ACC112 (cell line): ENCODE measurements around the gene CD14.
"Not testable (repeated sequence)": the region's sequence is repeated elsewhere in the genome, so short reads cannot be mapped to it uniquely, and the experiment has no call there.

ENCODE experiments used
- H2AFZ ChIP-seq: fragments of 200-600 bp; sonication (generic); one replicate; pipeline ENCODE4 v1.6.0; 2017; ENCODE audit warnings: antibody characterized with exemption, low read length; ENCODE audit not compliant: unreplicated experiment
- H3K27ac ChIP-seq: fragments of 200-600 bp; sonication (generic); 2 replicates; pipeline ENCODE4 v1.5.1; 2014; ENCODE audit warnings: low read depth, mild to moderate bottlenecking, antibody characterized with exemption, low read length, moderate library complexity
- H3K27me3 ChIP-seq: fragments of 200-600 bp; sonication (generic); 2 replicates; pipeline ENCODE4 v1.6.1; 2014; ENCODE audit warnings: mild to moderate bottlenecking, antibody characterized with exemption, low read length, moderate library complexity, mixed read lengths; ENCODE audit not compliant: insufficient read depth
- H3K36me3 ChIP-seq: fragments of 200-600 bp; sonication (generic); 2 replicates; pipeline ENCODE4 v1.6.1; 2016; ENCODE audit warnings: mild to moderate bottlenecking, antibody characterized with exemption, low read length, moderate library complexity, mixed read lengths; ENCODE audit not compliant: insufficient read depth
- H3K4me1 ChIP-seq: fragments of 200-600 bp; sonication (generic); one replicate; pipeline ENCODE4 v1.6.1; 2016; ENCODE audit warnings: low read length, mixed read lengths; ENCODE audit not compliant: insufficient read depth, unreplicated experiment, control insufficient read depth
- H3K4me3 ChIP-seq: fragments of 200-600 bp; sonication (generic); 2 replicates; pipeline ENCODE4 v1.5.1; 2014; ENCODE audit warnings: mild to moderate bottlenecking, low read depth, low read length
- H3K79me2 ChIP-seq: fragments of 200-600 bp; sonication (generic); one replicate; pipeline ENCODE4 v1.6.0; 2016; ENCODE audit warnings: low read length; ENCODE audit not compliant: control insufficient read depth, unreplicated experiment, insufficient read depth

Gene CD14

GRCh38 chr5:140596321-140596741, 36.6 kb downstream of the CD14 start:
- no peak overlapping the region for H3K4me3 ChIP-seq
- H2AFZ ChIP-seq, result no peak overlapping the region
- no peaks in the 10 kb centered on the region for H3K36me3 ChIP-seq
- no peaks in the 10 kb centered on the region for H3K79me2 ChIP-seq
- no peaks in the 10 kb centered on the region for H3K27me3 ChIP-seq
- peaks cover 15% of the 10 kb centered on the region for H3K4me1 ChIP-seq
- no peak overlapping the region for H3K27ac ChIP-seq

DNA sequence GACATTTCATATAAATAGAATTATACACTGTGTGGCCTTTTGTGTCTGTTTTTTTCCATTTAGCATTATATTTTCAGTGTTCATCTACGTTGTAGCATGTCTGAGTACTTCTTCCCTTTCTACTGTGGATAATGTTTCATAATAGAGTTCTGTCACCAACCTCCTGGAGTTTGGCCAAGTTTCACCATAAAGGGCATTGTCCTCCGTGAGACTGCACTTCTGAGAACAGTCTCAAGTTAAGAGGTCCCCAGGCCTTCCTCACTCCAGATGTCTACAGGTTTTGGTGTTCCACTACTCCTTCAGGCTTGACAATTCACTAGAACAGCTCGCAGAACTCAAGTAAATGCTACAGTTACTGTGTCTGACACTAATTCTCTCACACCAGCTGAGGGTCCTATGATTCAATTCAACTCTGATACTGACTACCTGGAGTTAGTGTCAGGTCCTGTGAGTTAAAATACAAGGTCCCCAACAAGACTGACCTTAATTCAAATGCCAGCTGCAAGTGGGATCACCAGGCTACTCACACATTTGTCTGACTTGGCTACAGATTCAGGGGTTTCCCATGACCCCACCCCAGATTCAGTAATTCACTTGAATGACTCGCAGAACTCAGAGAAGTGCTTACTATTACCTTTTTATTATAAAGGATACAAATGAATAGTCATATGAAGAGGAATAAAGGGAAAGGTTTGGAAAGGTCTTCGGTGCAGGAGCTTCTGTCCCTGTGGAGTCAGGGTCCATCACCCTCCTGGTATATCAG, 37.3 kb downstream of the CD14 start:
- H3K27ac ChIP-seq, result no peak overlapping the region
- H3K4me1 ChIP-seq, result peaks cover 15% of the 10 kb centered on the region
- no peak overlapping the region for H3K4me3 ChIP-seq
- no peaks in the 10 kb centered on the region for H3K79me2 ChIP-seq
- no peak overlapping the region for H2AFZ ChIP-seq
- H3K27me3 ChIP-seq, result no peaks in the 10 kb centered on the region
- no peaks in the 10 kb centered on the region for H3K36me3 ChIP-seq

- Histone ChIP-seq H3K36me3 (no peaks in the 10 kb centered on the region), H3K27me3 (no peaks in the 10 kb centered on the region), H3K4me3 (no peak overlapping the region), H3K4me1 (peaks cover 24% of the 10 kb centered on the region), H2AFZ (no peak overlapping the region), H3K27ac (no peak overlapping the region), H3K79me2 (no peaks in the 10 kb centered on the region)
Observed at GRCh38 chr5:140594169-140594568, 38.8 kb downstream of the CD14 start.

DNA sequence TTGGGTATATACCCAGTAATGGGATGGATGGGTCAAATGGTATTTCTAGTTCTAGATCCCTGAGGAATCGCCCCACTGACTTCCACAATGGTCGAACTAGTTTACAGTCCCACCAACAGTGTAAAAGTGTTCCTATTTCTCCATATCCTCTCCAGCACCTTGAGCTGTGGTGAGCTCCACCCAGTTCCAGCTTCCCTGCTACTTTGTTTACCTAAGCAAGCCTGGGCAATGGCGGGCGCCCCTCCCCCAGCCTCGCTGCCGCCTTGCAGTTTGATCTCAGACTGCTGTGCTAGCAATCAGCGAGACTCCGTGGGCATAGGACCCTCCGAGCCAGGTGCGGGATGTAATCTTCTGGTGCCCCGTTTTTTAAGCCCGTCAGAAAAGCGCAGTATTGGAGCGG, 39.9 kb downstream of the CD14 start:
- H3K4me3 ChIP-seq, H3K79me2 ChIP-seq, H2AFZ ChIP-seq, H3K27ac ChIP-seq, H3K36me3 ChIP-seq, H3K27me3 ChIP-seq: not testable (repeated sequence)
- H3K4me1 ChIP-seq, result peaks cover 31% of the 10 kb centered on the region

DNA sequence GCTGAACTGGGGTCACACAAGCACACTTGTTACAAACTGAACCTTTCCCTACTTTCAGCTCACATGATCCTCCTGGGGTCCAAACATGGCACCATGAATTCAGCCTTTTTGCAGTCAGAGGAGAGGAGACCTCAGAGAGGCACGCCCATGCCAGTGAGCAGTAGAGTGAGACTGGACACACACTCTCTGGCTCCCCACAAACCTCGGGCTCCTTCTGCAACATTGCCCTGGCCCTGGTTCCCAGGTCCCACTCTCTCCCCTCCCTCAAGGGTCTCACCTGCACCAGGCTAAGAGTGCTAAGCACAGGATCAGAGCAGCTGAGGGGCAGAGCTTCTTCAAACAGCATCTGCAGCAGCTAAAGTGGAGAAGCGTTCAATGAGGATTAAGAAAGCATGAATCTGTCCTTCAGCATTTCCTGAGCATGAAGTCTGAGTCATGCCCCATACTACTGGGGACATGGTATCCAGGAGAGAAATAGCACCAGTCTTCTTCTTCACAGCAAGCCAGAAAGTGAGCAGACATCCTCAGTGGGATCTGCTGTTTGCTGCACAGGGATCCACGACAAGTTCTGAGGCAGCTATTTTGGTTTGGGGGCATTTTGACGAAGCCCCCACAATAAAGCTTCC, 41.1 kb downstream of the CD14 start:
- H2AFZ ChIP-seq, result no peak overlapping the region

DNA sequence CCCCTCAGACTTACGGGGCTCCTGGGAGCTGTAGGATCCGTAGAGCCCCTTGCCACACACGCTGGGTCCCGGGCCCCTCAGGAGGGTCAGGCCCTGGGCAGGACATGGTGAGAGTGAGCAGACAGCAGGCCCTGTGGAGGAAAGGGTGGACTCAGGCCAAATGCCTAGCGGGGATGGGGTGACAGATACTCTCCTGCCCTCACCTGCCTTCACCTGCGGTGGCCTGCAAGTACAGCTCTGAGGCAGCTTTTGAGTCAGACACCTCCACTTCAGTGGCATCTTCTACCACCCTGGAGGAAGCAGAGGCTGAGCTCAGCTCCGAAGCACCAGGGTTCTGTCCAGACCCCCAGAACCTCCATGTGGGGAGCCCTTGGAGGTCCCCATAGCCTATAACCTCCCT, 42.1 kb downstream of the CD14 start:
- H3K4me3 ChIP-seq, result no peak overlapping the region
- peaks cover 29% of the 10 kb centered on the region for H3K4me1 ChIP-seq
- no peaks in the 10 kb centered on the region for H3K27me3 ChIP-seq
- H3K79me2 ChIP-seq, result no peaks in the 10 kb centered on the region
- H3K36me3 ChIP-seq, result no peaks in the 10 kb centered on the region
- no peak overlapping the region for H2AFZ ChIP-seq
- H3K27ac ChIP-seq, result no peak overlapping the region

More for the DNA sequence above, 41.1 kb downstream of the CD14 start:
- Histone ChIP-seq H3K4me3 (no peak overlapping the region), H3K36me3 (no peaks in the 10 kb centered on the region), H3K79me2 (no peaks in the 10 kb centered on the region), H3K27ac (no peak overlapping the region), H3K27me3 (no peaks in the 10 kb centered on the region), H3K4me1 (peaks cover 31% of the 10 kb centered on the region)

DNA sequence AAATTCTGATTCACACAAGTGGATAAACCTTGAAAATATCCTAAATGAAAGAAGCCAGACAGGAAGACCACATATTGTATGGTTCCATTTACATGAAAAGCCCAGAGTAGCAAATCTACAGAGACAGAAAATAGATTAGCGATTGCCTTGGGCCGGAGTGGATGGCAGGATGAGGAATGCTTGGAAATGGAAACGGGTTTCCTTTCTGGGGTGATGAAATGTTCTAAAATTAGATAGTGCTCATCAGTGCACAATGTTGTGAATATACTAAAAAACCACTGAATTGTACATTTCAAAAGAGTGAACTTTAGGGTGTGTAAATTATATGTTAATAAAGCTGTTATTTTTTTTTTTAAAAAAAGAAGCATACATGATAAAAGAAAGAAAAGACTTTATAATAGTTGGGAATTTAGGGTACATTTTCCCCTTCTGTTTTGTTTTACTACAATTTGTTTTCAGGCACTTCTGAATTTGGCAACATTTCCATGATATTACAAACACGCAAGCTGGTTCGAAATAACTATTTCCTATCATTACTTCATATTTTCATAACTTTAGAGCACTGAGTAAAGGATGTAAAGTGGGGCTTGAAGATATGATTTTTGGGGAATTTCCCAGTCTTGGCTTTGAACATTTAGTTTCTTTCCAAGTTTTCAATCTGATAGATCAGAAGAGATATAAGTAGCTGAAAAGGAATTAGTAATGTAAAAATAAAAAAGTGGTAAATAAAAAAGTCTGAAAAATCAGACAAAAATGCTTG, 44.5 kb downstream of the CD14 start:
- H3K27ac ChIP-seq, result peak overlapping the region; percentile 36
- H2AFZ ChIP-seq, result no peak overlapping the region
- H3K79me2 ChIP-seq, result no peaks in the 10 kb centered on the region
- no peak overlapping the region for H3K4me3 ChIP-seq
- peaks cover 22% of the 10 kb centered on the region for H3K4me1 ChIP-seq
- H3K27me3 ChIP-seq, result no peaks in the 10 kb centered on the region
- H3K36me3 ChIP-seq, result no peaks in the 10 kb centered on the region

DNA sequence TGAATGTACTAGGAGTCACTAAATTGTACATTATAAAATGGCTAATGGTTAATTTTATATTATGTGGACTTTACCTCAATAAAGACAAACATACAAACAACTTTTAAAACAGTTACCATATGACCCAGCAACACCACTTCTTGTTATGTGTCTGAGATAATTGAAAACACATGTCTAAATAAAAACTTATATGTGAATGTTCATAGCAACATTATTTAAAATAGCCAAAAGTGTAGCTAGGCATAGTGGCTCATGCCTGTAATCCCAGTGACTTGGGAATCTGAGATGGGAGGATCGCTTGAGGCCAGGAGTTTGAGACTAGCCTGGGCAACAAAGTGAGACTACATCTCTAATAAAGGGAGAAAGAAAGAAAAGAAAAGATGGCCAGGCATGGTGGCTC, 45.5 kb downstream of the CD14 start:
- Histone ChIP-seq H3K36me3 (no peaks in the 10 kb centered on the region), H2AFZ (no peak overlapping the region), H3K79me2 (no peaks in the 10 kb centered on the region), H3K27ac (no peak overlapping the region), H3K4me3 (no peak overlapping the region), H3K27me3 (no peaks in the 10 kb centered on the region), H3K4me1 (peaks cover 22% of the 10 kb centered on the region)
